Left colon (tissue), 2 donors: Measurements from ENCODE around the gene HOXB3. TPM values are rescaled to one million over a fixed set of nuclear protein-coding genes. Genes with fewer than 3 reads are reported as not detected.

ENCODE experiments used
- ATAC-seq: fragments of 200-7000 bp; cut with Tn5 transposase; one replicate; pipeline ENCODE4 v1.9.1; 2020; ENCODE audit warnings: mild to moderate bottlenecking, moderate library complexity
- DNase-seq, 2 donors: peaks; one replicate each; pipeline ENCODE4 v3.0.0-alpha.2; 2020
- intact Hi-C, 2 donors: fragments of 100-400 bp; cut with DNase I in 1 of 2; cut with micrococcal nuclease in 1 of 2; formaldehyde crosslinking; loops; one replicate each; pipeline versions ENCODE4 v1.11.2 to v1.14.0; 2022; cut with DNase I, micrococcal nuclease
- total RNA-seq, 2 donors: library from RNA; stranded (reverse); fragmentation: NEBNext Ultra II Directional; extraction: Animal tissue kit (Norgen Biotek cat#: 25700); gene quantifications; one replicate each; pipeline ENCODE4 v1.2.1, GENCODE V29; 2021
- donor health status: DM: no; HTN: no; CAD: no.
- donor health status: DM: yes; HTN: yes; CAD: no.

HOXB3 gene
- total RNA-seq, 2 donors from 2014 or later: 35.8 to 41.9 TPM

DNA sequence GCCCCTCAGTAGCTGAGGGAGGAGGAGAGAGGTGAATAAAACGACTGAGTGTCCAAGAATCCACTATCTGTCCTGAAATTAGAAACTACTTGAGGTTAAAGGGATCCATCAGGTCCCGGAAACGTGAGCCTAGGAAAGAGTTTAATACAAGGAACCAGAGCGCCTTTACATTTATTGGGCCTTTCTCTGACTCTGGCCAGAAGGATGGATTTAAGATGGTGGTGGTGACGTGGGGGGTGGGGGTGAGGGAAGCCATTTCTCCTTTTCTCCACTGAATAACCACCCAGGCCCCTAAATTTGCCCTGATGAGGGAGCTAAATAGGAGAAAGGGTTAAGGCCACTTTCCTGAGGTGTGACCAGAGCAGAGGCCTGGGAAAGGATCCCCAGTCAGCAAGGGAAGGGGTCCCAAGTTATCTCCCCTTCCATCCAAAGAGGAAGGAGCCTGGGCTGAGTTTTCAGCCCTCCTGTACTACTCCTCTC, 37.1 kb upstream of the HOXB3 start:
- intact Hi-C loops: no loop called here
- DNase-seq (peak in 1 of 2 donors; percentile 16), ATAC-seq (no peak)

DNA sequence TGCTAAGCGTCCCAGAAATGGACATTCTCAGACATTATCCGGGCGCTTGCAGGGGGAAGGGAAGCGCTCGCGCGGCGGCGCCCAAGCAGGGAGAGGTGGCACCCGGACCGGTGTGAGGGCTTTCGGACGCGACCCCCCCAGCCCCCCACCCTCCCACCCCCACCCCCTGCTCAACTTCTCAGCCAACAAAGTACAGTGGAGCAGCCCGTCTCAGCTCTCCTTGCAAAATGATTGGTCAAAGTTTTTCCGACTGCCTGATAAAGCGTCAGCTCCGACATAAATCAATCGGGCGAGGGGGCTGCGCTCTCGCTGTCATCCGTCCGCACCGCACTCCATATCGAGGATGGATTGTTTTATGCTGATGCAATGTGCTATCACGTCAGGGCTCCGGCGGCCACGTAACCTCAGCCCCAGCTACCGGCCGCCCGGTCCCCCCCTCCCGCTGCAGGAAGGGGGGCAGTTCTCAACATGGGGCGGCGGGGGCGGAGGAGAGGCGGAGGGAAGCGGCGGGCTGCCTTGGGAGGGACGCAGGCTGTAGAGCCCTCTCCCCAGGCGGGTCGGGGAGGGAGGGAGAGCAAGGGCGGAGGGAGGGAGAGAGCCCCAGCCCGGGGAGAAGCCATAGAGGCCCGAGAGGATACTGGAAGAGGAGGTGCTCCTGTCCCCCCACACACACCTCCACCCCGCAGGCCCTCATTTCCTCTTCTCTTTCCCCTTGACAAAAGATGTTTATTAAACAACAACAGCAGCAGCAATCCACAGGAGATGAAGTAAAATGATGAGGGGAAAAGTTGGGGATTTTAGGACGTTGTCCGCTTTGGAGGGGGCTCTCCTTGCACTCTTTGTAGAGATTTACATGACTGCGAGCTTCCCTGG, 36.4 kb upstream of the HOXB3 start, which contains the start of gene HOXB9:
TSS of gene HOXB9 (minus strand) at position 114 of the 873 bp plus-strand sequence. CDS start at position 25, 89 bp downstream.
- intact Hi-C loops: no loop called here
- ATAC-seq (peak; percentile 36), DNase-seq (peak; percentile 81 to 84)

DNA sequence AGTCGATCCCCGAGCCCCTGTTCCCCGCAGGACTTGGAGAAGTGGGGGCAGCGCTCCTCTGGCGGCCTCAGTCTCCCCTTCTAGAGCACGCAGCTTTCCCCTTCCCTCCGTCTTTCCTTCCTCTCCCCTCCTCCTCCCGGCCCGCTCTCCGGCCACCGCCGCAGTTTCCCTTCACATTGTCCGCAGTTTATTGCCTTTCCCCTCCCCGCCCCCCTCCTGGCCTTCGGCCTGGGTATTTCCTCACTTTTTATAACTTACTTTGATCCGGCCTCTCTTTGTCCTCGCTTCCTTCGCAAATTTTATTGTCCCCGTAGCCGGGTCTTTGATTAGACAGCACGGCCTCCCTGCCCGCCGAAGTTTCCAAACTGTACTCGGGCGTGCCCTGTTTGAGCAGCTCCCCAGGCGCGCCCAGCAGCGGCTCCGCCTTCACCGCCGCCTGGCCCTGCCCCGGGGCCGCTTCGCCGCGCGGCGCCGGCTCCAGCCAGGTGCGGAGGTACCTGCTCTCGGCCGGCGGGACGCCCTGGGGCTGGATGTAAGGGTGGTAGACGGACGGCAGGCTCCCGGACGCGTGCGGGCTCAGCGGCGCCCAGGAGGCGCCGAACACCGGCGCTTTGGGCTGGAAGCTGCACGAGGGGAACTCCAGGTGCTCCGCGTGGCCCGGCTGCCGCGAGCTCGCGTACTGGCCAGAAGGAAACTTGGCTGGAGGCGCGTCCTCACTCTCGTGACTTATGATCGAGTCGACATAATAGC, 35.6 kb upstream of the HOXB3 start:
- peak; percentile 61 for ATAC-seq
- intact Hi-C loops: no loop called here
- peak; percentile 84 to 90 for DNase-seq

DNA sequence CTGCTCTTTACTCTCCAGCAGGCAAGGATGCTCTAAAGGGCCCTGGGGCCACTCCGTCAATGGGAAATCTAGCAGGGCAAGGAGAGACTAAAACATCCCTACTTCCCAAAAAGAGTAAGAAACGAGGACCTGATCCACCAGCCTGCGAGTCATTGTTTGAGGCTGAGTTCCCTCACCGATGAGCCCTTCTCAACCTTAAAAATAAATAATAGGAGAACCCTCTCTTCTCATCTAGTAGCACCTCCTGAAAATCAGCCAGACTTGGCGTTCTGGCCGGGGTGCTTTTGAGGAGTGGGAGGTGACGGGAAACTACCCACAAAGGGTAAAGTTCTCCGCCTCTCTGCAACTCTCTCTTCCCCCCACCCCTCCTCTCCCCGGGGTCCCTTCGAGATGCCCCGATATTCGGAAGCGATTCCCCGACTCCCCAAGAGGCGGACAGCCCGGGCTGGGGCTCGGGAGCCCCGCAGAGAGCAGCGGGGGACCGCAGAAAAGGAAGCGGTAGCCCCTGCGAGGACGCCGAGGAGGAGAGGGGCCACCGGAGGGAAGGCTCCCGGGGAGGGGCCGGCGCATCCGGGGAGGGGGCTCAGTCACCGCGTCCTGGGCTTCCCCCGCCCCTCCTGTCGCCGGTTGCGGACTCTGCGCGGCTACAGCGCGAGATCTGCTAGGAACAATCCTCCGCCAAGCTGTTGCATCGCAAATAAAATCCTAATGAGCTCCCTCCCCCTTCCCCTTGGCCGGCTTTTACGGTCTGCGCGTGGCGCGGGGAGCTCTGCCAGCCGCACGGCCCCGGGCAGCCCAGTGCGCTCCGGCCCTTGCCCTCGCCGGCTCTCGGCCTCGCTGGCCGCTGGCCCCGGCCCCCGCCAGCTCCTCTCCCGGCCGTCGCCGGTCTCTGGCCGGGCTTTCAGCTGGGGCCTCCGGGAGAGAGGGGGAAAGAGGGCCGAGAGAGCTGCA, 34.8 kb upstream of the HOXB3 start:
- DNase-seq (peak in 1 of 2 donors; percentile 62), ATAC-seq (peak; percentile 23)
- intact Hi-C loops: no loop called here

DNA sequence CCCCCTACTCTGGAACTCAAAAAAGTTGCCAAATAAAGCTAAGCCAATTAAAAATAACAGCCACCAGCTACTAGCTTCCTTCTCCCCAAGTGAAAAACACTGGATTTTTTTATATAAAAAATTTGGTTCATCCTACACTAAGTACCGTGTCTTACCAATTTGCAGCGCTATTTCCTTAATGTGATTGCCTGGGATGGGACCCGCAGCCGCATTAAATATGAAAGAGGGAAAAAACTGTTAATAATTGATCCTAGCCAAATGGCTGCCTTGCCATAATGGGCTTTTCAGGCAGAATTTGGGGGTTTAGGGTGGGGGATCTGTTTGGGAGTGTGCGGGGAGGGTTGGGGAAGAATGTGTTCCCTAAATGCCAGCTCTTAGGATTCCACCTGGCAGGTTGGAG, 34.1 kb upstream of the HOXB3 start:
- intact Hi-C loops: no loop called here
- ATAC-seq (no peak), DNase-seq (no peak)

DNA sequence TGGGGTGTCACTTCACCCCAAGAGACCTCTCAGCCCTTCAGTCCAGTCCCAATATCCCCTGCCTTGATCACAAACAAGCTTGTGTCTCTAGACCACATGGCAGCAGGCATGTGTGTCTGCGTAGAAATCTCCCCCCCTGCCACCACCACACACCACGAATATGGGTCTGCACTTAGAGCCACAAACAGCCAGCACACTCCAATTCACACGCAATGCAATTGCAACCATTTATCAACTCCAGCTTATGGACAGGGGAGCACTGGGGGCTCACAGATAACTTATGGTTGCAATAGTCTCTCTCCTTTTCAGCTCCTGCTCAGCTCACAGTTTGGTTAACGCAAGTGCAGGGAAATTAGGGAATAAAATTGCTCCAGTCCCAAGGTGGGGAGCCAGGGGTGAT, 33.5 kb upstream of the HOXB3 start:
- intact Hi-C loops: no loop called here
- DNase-seq (no peak), ATAC-seq (no peak)

DNA sequence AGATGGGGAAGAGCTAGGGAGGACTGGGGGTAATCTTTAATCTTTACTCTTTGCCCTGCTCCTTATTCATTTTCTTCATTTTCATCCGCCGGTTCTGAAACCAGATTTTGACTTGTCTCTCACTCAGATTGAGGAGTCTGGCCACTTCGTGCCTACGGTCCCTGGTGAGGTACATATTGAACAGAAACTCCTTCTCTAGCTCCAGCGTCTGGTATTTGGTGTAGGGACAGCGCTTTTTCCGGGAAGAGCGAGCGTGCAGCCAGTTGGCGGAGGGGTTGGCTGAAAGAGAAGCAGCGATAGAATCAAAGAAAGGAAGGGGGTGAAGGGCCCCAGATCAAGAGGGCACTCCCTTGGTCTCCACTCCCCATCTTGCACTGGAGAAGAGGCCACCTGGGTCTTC, 32.8 kb upstream of the HOXB3 start:
- no peak for DNase-seq
- intact Hi-C loops: no loop called here
- ATAC-seq: no peak

DNA sequence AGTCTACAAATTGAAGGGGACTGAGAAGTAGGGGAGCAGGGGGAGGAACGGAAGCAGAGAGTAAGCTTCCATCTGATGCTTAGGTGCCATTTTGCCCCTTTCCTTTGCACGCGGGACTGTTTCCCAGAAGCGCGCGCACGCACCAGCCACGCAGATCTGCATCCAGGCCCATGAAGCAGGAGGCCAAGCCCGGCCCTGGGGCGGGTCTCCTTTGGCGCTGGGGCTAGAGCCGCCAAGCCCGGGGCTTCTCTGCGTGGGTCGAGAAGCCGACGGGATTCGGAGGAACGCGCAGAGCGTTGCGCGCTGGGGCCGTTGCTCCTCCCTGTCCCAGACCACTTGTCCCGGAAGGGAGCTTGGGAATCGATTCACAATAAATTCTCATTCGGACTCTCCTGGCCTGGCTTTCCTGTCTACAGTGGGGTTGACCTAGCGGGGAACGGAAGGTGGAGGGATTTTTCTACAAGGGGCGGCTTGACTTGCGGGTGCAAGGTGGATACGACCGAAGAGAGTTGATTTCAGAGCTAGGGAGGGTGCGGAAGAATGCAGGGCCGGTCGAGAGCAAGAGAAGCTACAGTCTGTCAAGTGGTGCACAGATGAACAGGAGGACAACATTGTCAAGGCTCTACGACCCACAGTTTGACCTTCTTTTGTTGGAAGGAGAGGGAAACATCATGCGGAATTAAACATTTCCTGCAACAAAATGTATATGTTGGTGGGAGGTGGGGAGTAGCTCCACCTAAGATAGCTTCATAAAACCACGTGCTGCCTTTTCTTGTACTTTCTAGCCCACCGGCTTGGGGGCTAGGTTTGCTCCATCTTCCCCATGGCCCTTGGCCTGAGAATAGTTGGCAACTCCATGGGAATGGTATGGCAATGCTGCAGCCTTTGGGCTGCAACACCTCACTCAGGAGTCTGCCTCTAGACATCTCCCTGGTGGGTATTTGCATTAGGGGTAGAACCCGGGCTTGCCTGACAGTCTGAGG, 31.7 kb upstream of the HOXB3 start:
- DNase-seq (peak in 1 of 2 donors; percentile 52), ATAC-seq (no peak)
- intact Hi-C loops: no loop called here

DNA sequence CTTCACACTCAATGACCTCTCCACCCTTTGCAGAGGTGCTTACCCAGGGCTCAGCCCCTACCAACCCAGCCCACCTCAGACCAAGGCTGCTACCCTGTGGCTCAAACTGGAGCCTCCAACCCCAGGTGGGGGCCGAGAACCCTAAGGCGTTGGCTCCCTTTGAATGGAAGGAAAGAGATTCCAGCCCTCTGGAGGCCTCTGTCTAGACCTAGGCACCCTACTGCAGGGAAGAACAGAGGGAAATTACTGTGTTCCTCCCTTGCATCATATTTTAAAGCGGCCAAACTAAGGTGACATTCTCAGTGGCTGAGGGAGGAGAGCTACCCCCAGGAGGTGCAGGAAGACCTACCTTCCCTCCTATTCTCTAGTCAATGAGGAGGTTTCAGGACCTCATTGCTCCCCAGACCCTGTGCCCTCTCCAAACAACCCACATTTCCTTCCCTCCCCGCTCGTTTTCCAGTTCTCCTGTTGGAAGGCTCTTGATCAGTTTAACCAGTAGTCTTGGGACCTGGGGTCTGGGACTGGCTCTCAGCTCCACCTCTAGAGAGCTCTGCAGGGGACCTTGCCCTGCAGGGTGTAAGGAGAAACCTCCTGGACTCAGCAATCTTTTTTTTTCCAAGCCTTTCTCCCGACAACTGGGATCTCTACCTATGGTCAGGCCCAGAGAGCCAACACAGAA, 30.6 kb upstream of the HOXB3 start:
- ATAC-seq: peak; percentile 1
- no peak for DNase-seq
- intact Hi-C loops: no loop called here

DNA sequence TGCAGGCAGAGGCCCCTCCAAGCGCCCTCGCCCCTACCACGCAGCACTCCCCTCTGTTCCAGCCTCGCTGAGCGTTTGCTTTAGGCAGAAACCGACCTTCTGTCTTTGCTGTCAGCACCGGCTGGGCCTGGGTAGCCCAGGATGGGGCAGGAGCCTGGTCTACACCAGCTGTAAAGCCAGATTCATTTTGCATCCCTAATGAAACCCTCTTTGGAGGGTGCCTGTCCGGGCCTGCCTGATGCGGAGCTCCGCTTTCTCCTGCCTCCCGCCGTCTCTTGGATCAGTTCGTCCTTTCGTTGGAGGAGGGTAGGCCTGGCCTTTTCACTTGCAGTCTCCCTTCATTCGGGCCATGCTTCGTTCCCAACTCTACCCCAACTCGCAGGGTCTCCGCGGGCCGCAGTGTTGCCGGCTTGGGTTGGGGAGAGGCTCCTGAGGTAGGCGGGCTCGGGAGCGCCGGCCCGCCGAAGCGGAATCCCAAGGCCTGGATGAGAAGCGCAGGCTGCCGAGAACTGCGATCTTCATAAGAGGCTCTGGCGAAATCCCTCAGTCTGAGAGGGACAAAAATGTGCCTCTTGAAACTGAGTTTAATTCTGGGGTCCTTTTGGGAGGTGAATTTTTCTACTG, 29.9 kb upstream of the HOXB3 start:
- DNase-seq (peak in 1 of 2 donors; percentile 32), ATAC-seq (peak; percentile 1)
- intact Hi-C loops: loop anchor here in 1 of 2 donors (5.0 kb wide), 1 partner anchor 288 kb away; no protein-coding TSS in a partner anchor

DNA sequence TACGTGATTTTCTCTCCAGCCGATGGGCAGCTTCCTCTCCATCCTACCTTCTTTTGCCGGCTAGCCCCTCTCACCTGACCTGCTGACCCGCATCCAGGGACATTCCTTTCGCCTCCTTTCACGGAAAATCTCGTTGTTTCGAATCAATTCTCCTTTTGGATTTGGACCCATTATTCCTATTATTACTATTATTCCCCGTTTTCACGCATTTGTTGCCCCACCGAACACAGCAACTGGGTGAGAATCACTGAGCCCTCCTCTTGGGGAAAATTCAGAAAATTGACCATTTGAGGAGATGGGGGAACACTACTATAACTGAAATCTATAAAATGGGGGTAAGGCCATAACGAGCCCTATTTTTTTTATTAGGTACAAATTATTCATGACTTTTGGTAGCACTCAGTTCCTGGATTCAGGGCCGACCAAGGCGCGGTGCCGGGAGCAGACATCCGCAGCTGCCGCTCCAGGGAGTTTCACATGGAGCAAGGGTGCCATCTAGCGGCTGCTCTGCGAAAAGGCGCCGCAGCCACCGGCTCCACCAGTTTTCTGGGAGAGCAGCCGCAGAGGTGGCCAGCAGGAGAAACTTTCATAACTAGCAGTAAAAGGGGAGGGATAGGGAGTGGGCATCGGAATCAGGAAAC, 28.3 kb upstream of the HOXB3 start:
- intact Hi-C loops: loop anchor here in 1 of 2 donors (5.0 kb wide), 1 partner anchor 286 kb away; no protein-coding TSS in a partner anchor
- peak; percentile 87 to 91 for DNase-seq
- peak; percentile 52 for ATAC-seq

DNA sequence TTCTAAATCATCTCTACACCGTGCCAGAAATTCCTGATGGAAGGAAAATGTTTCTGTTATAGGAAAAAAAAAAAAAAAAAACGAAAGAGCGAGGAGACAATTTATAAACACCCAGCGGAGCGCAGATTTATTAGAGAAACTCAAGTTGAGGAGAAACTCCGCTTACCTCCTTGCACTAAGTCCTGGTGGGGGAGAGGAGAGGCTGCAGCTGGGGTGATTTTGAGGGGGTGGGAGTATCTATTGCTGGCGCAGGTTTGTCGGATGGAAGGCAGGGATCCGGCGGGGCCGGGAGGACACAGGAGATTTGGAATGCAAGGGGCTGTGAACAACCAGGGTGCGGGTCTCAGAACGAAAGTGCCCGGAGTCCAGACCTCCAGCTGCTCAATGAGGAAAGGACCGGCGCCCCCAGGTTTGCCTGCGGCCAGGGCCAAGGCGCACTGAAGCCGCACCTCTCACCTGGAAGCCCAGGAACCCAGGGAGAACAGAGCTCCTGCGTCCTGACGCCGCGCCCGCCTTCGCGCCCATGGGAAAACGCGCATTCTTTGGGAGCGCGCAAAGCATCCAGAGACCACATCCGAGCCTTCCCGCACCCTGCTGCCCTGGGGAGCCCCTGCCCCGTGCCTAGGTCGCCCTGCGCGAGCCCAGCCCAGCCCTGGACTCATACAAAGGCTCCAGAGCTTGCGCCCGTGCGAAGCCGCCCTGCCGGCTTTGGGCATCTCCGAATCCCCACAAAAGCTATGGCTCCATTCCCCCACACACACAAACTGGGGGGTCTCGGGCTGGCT, 27.6 kb upstream of the HOXB3 start:
- DNase-seq (peak in 1 of 2 donors; percentile 54), ATAC-seq (peak; percentile 6)
- intact Hi-C loops: loop anchor here in 1 of 2 donors (5.0 kb wide), 1 partner anchor 285 kb away; no protein-coding TSS in a partner anchor

DNA sequence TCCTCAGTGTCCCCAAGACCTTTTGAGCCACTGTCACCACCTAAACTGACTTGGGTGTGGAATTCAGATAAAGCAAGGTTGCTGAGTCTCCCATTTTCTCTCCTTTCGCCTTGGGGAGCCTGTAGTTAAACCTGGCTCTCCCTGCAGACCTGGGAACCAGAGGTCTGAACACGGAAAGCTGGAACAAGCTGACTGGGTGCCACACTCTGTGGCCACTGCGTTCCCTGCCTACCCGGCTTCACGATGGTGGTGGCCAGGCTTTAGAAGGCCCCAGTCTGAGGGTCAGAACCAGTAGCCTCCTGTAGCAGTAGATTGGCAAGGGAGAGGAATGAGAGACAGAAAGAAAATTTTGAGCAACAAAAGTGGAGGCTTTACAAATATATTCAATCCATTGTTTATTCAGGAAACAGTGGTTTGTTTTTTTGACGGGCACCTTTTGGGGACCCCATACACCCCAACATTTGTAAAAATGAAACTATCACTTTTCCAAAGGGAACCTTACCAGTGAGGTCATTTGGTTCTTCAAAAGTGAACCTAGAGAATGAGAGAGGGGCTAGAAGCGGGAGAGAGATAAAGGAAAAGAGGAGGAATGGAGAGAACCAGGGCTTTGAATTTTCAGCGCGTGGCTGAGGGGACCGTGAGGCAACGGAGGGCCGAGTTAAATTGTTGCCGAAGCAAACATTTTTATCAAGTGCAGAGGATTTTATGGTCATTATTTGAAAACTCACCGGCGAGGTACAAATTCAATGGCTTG, 26.9 kb upstream of the HOXB3 start:
- intact Hi-C loops: loop anchor here in 1 of 2 donors (5.0 kb wide), 1 partner anchor 285 kb away; no protein-coding TSS in a partner anchor
- ATAC-seq (no peak), DNase-seq (no peak)
